Measurements from ENCODE around the gene TRPC6. TPM values are rescaled to one million over a fixed set of nuclear protein-coding genes. Genes with fewer than 3 reads are reported as not detected.

Gene TRPC6
- total RNA-seq, 4 donors from 2014 or later: 0.29 to 27.5 (median 3.9) TPM

DNA sequence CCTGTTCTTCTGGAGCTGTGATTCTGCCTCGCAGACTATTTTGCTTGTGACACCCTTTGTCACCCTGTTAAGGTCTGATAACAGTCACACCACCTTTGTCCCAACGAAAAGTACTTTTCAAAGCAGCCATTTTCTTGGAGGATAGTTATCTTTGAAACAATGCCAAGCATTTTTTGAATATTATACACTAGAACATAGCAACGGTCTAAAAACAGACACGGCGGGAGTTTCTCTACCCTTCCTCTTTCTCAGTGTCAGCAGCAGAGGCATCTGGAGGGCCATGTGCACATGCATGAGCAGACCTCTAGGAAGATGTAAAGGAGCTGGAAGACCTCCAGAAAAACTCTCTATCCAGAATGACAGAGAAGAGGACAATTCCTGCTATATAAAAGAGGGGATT, 86.5 kb downstream of the TRPC6 start:
- no peak for DNase-seq
- no peaks in the 10 kb centered on the region for H3K36me3 ChIP-seq
- no peaks in the 10 kb centered on the region for H3K9me3 ChIP-seq
- H3K4me1 ChIP-seq: no peaks in the 10 kb centered on the region
- H3K27ac ChIP-seq: no peak overlapping the region
- TF ChIP-seq POLR2A (IDR thresholded peaks at IDR 0.05): no peak
- TF ChIP-seq, protein P1, sequence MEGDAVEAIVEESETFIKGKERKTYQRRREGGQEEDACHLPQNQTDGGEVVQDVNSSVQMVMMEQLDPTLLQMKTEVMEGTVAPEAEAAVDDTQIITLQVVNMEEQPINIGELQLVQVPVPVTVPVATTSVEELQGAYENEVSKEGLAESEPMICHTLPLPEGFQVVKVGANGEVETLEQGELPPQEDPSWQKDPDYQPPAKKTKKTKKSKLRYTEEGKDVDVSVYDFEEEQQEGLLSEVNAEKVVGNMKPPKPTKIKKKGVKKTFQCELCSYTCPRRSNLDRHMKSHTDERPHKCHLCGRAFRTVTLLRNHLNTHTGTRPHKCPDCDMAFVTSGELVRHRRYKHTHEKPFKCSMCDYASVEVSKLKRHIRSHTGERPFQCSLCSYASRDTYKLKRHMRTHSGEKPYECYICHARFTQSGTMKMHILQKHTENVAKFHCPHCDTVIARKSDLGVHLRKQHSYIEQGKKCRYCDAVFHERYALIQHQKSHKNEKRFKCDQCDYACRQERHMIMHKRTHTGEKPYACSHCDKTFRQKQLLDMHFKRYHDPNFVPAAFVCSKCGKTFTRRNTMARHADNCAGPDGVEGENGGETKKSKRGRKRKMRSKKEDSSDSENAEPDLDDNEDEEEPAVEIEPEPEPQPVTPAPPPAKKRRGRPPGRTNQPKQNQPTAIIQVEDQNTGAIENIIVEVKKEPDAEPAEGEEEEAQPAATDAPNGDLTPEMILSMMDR (IDR thresholded peaks at IDR 0.05): no peak
- intact Hi-C loops (cut with DNase I; ENCODE audit: low total_unique reads): no loop called here
- no peak overlapping the region for H3K4me3 ChIP-seq
- no peaks in the 10 kb centered on the region for H3K27me3 ChIP-seq

DNA sequence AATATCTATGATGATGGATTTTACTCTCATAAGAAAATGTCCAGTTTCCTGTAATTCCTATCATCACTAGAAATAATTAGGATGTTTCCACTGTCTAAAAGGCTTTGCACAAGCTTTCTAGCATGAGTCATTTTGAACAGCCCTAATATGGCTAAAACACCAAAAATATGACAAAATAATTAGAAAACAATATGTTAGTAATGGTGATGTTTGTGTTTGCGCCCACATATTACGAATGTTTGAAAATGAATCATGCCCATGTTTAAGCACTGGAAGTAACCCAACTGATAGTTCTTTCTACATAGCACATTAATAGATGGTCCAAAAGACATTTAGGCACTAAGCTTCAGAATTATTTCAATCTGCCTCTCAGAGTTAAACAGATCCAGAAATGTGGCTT, 96.0 kb downstream of the TRPC6 start:
- intact Hi-C loops (cut with DNase I; ENCODE audit: low total_unique reads): no loop called here
- Histone ChIP-seq H3K4me1 (no peaks in the 10 kb centered on the region), H3K27ac (no peak overlapping the region), H3K4me3 (no peak overlapping the region), H3K36me3 (no peaks in the 10 kb centered on the region), H3K27me3 (no peaks in the 10 kb centered on the region), H3K9me3 (no peaks in the 10 kb centered on the region)
- no peak for DNase-seq
- TF ChIP-seq, protein P1 (IDR thresholded peaks at IDR 0.05): no peak
- no peak for TF ChIP-seq POLR2A (IDR thresholded peaks at IDR 0.05)

GRCh38 chr11:101482556-101483124, 101.2 kb downstream of the TRPC6 start:
- Histone ChIP-seq H3K9me3 (no peaks in the 10 kb centered on the region), H3K4me3 (no peak overlapping the region), H3K27ac (no peak overlapping the region), H3K36me3 (no peaks in the 10 kb centered on the region), H3K4me1 (no peaks in the 10 kb centered on the region), H3K27me3 (no peaks in the 10 kb centered on the region)
- DNase-seq: no peak
- intact Hi-C loops (cut with DNase I; ENCODE audit: low total_unique reads): no loop called here
- TF ChIP-seq POLR2A (IDR thresholded peaks at IDR 0.05): no peak
- TF ChIP-seq, protein P1 (IDR thresholded peaks at IDR 0.05): no peak

DNA sequence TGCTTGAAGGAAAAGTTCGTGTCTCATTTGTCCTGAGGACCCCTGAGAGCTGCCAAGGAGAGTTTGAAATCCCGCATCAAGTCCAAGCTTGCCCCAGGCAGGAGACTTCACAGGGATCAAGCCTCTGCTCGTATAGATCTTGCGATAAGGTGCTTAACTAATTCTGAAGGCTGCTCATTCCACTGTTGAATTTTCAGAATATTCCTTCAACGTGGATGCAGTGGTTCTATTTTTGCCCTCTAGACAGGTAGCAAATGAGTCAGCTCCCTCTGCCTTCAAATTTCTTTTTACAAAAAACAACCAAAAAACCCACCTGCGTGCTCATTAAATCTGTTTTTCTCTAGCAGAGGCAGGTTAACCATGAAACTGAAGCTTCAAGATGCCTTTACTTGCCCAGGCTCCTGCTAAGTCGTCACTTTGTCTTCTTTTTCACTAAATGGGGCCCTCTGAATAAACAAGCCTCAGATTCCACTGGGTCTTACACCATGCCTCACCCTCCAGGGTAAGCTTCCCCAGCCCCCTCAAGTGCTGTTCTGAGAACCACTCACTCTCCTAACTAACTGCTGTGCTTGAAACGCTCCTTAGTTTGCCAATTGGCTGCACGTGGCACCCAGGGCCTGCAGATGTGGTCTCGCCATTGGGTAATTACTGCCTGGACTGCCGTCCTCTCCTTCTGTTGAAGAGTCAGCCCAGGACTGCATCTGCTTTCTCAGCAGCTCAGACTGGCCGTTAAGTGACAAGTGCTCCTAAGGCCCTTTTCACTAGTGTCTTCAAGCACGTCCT, 105.0 kb downstream of the TRPC6 start:
- H3K9me3 ChIP-seq: no peaks in the 10 kb centered on the region
- H3K4me1 ChIP-seq: no peaks in the 10 kb centered on the region
- no peak for TF ChIP-seq POLR2A (IDR thresholded peaks at IDR 0.05)
- TF ChIP-seq, protein P1 (IDR thresholded peaks at IDR 0.05): no peak
- H3K4me3 ChIP-seq: no peak overlapping the region
- intact Hi-C loops (cut with DNase I; ENCODE audit: low total_unique reads): no loop called here
- H3K36me3 ChIP-seq: no peaks in the 10 kb centered on the region
- DNase-seq: no peak
- H3K27me3 ChIP-seq: no peaks in the 10 kb centered on the region
- no peak overlapping the region for H3K27ac ChIP-seq

DNA sequence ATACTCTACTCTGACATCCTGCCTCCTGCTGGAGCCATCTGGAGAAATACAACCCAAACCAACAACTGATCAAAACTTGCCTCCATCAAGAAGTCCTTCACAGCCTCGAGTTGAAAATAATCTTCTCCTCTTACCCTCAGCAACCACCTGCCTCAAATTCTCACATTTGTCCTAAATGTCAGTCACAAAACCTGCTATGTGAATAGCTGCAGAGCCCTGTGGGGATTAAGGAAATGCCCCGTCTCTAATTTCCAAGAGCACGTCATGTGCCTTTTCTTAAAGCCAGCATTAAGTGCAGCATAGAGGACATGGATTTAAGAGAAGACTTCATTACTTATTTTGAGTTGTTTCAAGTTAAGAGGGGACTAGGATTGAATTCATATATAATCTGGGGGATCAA, 105.9 kb downstream of the TRPC6 start:
- no peak for TF ChIP-seq POLR2A (IDR thresholded peaks at IDR 0.05)
- TF ChIP-seq, protein P1 (IDR thresholded peaks at IDR 0.05): no peak

More for the DNA sequence above, 105.9 kb downstream of the TRPC6 start:
- Histone ChIP-seq H3K4me3 (no peak overlapping the region), H3K4me1 (no peaks in the 10 kb centered on the region), H3K27me3 (no peaks in the 10 kb centered on the region), H3K27ac (no peak overlapping the region), H3K36me3 (no peaks in the 10 kb centered on the region), H3K9me3 (no peaks in the 10 kb centered on the region)
- DNase-seq: no peak
- intact Hi-C loops (cut with DNase I; ENCODE audit: low total_unique reads): no loop called here
